GM19438 (cell line): Measurements from ENCODE around the gene USH2A.

Experiments used
- ATAC-seq: cut with Tn5 transposase; IDR thresholded peaks from one replicate; pipeline ENCODE4 v1.9.1; 2021; ENCODE audit warnings: low read depth; ENCODE audit not compliant: unreplicated experiment

USH2A gene

GRCh38 chr1:215625949-215626348 lies 797.3 kb downstream of the USH2A start:
- no peak for ATAC-seq

- no peak for ATAC-seq
Observed at GRCh38 chr1:215623162-215623561, 800.1 kb downstream of the USH2A start.

DNA sequence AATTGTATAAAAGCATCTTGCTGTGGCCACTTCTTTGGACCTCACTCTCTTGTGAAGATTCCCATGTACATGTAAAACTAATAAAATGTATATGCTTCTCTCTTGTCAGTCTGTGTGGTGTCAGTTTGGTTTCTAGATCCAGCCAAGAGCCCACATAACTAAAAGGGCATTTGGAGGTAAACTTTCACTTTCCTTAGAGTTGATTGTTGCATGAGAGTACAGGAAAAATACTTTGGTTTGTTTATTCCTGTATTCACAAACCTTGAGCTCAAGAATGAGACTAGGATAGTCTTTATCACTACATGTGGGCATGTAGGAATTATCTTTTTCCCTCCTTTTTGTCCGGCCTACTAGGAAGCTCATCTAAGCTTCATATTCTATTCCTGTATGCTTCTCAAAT lies 805.3 kb downstream of the USH2A start:
- ATAC-seq = no peak

GRCh38 chr1:215612391-215612790 lies 810.9 kb downstream of the USH2A start:
- no peak for ATAC-seq

- ATAC-seq = no peak
Observed at GRCh38 chr1:215608646-215609045, 814.6 kb downstream of the USH2A start.

DNA sequence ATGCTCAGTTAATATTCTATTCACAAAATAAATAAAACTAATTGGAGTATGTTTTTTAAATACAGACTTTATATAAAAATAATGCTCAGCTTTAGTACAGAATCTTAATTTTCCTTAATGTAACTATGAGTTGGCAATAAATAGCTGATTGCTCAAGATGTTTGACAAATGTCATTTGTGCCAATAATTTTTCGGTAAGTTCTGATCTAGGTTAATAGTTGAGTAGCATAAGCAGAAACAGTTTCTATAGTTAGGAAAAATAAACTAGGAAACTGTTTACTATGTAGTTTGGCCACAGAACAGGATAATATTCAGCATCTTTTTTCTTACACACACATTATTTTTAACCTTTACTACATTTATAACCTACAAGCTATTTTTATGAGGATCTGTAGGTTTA lies 815.8 kb downstream of the USH2A start:
- ATAC-seq = no peak

GRCh38 chr1:215606564-215607168 lies 816.6 kb downstream of the USH2A start:
- no peak for ATAC-seq

DNA sequence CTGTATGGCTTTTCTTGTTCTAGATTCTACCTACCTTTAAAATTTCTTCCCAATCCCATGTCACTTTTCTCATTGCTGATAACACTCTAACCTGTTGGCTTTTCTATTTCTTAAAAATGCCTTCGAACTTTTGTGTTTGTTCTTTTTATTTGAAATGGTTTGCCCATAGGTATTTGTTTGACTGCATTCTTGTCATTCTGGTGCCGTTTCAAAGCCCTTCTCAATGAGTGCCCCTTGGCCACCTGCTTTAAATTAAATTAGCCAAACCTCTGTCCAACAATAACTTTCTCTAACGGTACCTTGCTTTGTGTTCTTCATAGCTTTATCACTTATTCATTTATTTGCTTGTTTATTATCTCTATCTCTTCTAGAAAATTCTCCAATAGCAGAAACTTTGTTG lies 817.2 kb downstream of the USH2A start:
- ATAC-seq = no peak

DNA sequence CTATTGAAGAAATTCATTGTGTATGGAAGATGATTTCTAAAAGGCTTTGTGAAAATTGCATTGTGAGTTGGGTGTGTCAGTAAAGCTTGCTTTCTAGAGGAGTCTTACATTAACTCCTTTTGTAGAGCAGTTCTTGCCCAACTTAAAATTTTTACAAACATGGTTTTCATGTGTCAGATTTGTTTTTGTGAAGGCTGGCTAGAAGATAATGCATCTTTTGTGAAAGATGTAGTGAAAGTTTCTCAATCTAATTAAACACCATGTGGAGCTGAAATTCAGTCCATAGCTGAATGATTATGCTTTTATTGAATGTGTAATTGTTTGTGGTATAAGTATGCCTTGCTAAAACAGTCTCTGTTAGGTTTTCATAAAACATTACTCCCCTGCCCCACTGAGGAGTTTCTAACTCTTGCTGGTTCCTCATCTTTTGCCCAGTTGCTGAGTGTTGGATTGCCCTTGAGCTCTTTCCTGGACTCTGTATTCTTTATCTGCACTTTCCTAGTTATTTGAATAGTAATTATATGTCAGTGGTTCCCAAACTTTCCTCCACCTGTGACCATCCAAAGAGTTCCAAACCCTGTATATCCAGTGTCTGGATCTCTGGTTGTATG lies 818.1 kb downstream of the USH2A start:
- ATAC-seq = no peak

GRCh38 chr1:215603319-215603718 lies 819.9 kb downstream of the USH2A start:
- no peak for ATAC-seq

GRCh38 chr1:215601276-215601675 lies 822.0 kb downstream of the USH2A start:
- no peak for ATAC-seq

DNA sequence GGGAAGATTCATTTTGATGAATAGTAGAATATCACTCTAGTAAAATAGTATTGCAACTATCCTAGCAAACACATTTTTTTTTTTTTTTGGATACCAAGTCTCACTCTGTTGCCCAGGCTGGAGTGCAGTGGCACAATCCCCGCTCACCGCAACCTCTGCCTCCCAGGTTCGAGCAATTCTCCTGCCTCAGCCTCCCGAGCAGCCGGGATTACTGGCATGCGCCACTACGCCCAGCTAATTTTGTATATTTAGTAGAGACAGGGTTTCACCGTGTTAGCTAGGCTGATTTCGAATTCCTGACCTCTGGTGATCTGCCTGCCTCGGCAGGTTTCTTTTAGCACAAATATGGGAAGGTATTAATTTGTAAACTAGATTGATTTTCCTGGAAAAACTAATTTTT lies 822.4 kb downstream of the USH2A start:
- no peak for ATAC-seq

DNA sequence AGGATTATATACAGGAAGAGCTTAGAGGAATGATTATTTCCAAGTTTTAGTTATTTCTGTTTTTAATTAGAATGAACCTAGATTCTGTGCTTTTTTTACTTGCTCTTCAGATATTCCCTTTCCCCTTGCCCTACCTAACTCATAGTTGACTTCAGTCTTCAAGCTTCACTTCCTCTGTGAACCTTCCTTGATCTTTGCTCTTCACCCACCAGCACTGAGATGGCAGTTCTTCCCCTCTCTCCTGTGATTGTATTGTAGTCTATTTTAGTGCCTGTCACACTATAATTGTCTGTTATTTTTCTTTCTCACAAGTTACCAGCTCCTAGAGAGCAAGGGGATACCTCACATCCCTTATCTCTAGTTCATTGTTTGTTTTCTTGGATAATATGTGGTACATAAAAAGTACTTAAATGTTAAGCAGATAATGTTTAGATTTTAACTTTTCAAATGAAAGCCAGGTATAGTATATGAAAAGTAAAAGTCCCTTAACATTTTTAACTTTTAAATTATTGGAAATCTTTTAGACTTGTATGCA lies 822.9 kb downstream of the USH2A start:
- ATAC-seq = no peak

GRCh38 chr1:215599418-215600074 lies 823.7 kb downstream of the USH2A start:
- no peak for ATAC-seq

DNA sequence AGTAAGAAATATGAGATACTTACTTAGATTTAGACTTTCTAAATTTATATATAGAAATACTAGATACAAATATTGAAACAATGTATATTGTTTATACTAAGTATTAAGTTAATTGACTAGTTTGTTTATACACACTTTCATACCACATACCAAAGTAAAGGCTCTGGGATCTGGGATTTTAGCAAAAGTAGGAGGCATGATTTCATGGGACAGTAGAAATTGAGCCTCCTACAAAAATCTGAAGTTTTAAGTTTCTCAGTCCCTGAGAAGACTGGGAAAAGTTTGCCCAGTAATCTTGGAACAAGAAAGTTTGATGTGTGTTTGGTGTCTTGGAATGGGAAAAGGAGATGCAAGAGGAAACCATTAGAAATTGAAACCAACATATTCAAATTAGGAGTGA lies 825.3 kb downstream of the USH2A start:
- ATAC-seq = no peak

- no peak for ATAC-seq
Observed at GRCh38 chr1:215595231-215595630, 828.0 kb downstream of the USH2A start.

GRCh38 chr1:215594640-215595039 lies 828.6 kb downstream of the USH2A start:
- no peak for ATAC-seq

DNA sequence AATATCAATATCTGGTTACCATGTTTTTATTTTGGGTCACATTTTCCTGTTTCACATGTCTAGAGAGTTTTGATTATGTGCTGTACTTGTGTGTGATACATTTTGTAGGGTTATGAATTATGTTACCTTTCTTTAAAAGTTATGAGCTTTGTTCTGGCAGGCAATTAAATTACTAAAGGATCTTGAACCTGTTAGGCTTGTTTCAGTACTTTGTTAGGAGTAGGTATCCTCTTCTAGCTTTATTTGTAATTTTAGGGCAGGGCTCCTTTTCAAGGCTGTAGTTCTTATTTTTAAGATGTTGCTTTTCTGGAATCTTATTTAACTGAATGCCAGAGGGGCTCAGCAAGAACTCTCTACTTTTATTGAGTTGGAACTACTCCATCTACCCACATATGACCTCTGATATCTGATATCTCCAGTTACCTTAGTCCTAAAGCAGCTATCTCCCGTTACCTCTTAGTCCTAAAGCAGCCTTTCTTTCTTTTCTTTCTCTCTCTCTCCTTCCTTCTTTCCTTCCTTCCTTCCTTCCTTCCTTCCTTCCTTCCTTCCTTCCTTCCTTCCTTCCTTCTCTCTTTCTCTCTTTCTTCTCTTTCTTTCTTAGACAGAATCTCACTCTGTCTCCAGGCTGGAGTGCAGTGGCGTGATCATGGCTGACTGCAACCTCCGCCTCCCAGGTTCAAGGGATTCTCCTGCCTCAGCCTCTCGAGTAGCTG lies 832.3 kb downstream of the USH2A start:
- no peak for ATAC-seq

DNA sequence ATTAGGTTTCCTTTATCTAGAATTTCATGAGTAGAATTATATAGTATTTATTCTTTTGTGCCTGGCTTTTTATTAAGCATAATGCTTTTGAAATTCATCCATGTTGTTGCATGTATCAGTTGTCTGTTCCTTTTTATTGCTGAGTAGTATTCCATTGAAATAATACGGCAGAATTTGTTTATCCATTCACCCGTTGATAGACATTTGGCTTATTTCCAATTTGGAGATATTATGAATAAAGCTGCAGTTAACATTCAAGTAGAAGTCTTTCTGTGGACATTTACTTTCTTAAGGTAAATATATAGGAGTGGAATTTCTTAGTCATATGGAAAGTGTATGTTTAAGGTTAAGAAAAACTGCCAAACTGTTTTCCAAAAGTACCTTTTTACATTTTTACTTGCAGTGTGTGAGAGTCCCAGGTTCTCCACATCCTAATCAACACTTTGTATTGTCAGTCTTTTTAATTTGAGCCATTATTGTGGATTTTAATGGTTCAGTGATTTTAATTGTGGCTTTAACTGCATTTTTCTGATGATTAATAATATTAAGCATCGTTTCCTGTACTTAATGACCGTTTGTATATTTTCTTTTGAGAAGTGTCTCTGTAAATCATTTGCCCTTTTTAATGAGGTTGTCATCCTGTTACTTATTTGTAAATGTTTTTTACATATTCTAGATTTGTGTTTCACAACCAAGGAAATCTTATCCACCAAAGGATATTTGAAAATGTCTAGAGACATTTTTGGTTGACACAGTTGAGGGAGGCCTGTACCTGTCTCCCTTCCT lies 833.4 kb downstream of the USH2A start:
- no peak for ATAC-seq

GRCh38 chr1:215584389-215584788 lies 838.9 kb downstream of the USH2A start:
- no peak for ATAC-seq
